GM18873 (cell line): ENCODE results near the gene AKR1E2.
"Not testable (repeated sequence)": the region's sequence is repeated elsewhere in the genome, so short reads cannot be mapped to it uniquely, and the experiment has no call there.

Experiments used
- ATAC-seq: cut with Tn5 transposase; IDR thresholded peaks from one replicate; pipeline ENCODE4 v1.9.1; 2021; ENCODE audit warnings: mild to moderate bottlenecking, moderate library complexity, moderate number of reproducible peaks; ENCODE audit not compliant: unreplicated experiment, low FRiP score

AKR1E2 gene

DNA sequence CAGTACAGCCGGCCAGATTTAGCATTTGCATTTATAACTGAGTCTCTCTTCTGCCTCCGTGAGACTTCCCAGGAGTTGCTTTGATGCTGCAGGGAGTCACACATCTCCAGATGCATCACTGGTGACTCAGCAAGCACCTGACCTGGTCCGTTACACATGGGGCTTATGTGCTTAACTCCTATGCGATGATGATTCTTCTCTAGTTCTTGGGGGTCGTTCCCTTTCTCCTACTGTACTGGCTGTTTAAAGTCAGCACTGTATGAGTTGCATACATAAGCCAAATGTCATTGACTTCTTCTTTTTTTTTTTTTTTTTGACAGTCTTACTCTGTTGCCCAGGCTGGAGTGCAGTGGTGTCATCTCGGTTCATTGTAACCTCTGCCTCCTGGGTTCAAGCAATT is 13.0 kb upstream of the AKR1E2 start:
- ATAC-seq, result no peak

DNA sequence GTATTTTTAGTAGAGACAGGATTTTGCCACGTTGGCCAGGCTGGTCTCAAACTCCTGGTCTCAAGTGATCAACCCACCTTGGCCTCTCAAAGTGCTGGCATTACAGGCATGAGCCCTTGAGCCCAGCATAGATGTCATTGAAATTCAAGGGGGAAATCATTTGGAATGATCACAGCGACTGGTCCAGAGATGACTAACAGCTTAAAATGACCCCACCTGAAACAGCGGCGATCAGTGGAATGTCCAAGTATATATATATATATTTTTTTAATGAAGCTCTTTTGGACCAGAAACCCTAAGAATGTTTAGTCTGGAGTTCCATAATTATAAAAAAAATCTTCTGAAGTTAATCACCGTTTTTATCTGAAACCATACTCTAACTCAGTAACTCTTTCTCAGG is 12.5 kb upstream of the AKR1E2 start:
- ATAC-seq, result no peak

DNA sequence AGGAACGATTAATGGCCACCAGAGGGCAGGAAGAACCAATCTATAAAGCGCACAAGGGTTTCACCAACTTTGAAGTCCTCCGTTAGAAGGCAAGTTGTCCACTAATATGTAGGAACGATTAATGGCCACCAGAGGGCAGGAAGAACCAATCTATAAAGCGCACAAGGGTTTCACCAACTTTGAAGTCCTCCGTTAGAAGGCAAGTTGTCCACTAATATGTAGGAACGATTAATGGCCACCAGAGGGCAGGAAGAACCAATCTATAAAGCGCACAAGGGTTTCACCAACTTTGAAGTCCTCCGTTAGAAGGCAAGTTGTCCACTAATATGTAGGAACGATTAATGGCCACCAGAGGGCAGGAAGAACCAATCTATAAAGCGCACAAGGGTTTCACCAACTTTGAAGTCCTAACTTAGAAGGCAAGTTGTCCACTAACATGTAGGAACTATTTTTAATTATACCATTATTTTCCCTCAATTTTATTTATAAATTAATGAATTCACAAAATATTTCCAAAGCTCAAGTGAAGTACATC is 10.3 kb upstream of the AKR1E2 start:
- ATAC-seq, result not testable (repeated sequence)

DNA sequence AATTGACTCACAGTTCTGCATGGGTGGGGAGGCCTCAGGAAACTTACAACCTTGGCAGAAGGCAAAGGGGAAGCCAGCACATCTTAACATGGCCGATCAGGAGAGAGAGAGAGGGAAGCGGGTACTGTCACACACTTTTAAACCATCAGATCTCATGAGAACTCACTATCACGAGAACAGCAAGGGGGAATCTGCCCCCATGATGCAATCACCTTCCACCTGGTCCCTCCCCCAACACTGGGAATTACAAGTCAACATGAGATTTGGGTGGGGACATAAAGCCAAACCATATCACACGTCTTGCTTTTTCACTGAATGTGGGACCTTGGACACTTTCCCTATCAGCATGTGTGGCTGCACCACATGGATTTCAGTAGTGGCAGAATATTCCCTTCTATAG is 9.0 kb upstream of the AKR1E2 start:
- ATAC-seq, result no peak

DNA sequence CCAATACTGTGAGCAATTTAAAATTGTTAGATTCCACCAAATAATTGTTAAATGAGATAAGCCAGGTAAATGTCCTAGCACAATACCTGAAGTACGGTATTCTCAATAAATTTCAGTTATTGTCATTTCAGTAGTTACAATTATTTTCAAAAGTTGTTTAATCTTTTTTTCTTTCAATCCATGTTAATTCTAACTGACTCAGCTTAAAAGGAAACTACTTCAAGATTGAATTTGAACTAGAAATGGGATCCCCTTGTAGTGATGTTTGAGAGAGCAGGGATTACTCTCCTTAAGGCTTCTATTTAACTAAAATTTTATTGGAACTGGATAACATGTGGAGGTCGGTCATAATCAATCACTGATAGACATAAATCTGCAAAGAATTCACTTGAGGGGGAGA is 6.9 kb upstream of the AKR1E2 start:
- no peak for ATAC-seq

DNA sequence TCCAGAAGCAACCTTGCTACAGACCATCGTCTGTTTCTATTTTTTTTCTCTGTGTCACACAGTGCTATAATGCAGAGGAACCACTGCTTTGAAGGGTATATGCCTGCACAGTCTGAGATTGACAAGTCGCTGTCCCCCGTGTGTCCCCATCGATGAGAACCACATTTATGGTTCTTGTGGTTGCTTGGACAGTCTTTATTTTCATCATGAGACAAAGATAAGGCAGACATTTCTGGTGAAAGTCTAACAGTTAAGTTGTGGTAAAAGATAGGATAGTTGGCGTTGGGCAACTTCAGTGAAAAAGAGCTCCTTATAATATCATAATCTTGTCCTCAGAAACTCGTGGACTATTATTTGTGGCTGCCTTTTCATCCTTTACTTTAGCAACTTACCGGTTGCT is 6.3 kb upstream of the AKR1E2 start:
- no peak for ATAC-seq

DNA sequence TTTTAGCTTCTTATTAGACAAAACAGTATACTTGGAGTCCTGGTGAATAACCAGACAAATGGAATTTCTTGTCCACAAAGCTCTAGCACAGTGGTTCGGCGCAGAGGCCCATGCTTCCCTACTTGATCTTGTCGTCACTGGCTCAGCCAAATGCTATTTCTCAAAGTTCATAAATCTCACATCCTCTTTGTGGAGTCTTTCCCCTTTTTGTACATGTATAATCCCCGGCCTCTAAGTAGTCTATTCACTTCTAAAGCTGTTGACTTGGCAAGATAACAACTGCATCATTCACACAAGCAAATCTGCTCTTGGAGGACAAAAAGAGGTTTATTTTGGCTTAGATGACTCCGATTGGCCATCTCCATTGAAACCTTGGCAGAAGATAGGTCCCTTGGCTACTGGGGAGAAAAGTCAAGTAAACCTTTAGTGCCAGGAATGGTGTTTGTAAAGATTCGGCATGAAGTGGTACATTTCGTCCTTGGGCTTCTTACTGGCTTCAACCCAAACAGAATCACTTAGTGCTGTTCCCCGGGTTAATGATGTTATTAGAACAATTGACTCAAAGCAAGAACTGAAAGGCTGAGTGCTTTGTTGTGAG is 5.1 kb upstream of the AKR1E2 start:
- ATAC-seq, result no peak

DNA sequence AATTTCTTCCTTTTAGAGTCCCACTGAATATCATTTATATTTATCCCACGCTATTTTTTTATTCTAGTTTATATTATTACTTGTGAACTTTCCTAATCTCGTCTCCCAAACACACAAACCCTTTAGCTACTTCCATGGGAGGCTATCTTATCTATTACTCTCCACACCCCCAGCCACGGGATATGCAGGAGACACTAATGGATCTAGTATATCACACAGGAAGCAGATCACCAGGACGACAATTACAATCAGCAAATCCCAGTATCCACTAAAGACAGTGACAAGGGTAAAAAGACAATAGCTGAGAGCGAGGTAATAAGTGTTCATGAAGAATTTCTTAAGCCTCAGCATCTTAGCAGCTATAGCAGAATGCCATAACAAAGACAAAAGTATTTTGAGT is 3.8 kb upstream of the AKR1E2 start:
- ATAC-seq, result no peak

DNA sequence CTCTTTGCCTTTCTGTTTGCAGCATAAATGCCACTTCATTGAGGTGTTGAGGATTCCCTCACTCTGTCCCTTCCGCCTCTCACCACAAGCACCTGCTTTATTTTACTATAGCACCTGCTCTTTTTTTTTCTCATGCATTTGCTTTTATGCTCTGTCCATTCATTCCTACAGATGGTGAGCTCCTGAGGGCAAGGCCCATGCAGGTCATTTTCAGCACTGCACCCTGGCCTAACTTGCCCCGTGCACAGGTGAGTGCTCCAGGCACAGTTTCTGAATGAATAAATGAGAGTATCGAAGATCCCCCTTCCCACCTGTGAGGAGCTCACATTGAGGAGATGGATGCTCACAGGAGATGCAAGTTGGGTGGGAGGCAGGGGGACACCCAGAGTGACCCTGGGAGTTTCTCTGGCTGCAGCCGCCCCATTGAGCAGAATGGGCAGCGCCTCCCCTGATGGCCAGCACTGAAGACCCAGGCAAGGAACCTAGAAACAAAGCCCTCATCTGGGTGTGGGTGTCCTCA is 1.2 kb upstream of the AKR1E2 start:
- ATAC-seq, result no peak

DNA sequence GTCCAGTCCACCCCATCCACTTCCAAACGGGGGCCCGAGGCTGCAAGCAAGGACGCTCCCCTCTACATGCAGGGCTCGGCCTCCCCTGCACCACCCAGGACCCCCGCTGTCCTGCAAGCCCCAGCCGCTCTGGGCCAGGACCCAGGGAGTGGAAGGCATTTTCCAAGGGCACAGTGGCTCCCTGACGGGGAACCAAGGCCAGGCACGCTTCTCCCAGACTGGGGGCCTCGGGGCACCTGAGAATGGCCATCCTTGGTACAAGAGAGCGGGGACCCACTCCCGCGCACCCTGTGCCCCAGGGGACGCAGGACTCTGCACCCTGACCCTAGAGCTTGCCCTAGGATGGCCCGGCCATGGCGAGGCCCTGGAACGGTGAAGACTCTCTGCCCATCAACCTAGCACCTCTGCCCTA is 545 bp upstream of the AKR1E2 start:
- no peak for ATAC-seq

DNA sequence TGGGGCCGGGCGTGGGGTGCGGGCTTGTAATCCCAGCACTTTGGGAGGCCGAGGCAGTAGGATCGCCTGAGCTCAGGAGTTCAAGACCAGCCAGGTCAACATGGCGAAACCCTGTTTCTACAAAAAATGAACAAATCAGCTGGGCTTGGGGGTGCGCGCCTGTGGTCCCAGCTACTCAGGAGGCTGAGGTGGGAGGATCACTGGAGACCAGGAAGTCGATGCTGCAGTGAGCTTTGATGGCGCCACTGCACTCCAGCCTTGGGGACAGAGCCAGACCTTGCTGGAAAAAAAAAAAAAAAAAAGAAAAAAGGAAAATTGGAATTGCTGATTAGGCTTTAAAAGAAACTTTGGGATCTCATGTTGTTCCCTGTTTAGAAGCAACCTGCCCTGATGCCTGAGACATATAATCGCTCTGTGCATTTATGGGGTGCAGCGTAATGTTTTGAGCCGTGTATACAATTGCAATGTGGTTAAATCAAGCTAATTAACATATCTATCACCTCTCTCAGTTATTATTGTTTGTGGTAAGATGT is 851 bp downstream of the AKR1E2 start:
- ATAC-seq, result no peak

DNA sequence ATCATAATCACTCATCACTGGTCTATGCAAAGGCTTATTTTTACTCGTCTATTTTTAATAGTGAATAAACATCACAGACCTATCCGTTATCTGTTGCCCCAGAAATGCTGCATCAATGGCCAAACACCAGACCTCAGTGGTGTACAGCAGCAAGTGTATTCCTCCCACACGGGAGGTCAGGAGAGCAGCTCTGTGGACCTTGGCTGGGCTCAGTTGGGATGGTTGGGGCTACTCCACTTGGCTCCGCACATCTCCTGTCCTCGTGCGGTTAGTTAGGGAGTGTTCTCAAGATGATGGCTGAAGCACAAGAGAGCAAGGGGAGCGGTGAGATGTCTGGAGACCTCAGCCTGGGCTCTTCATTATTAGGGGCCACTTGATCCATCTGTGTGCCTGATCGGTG is 2.0 kb downstream of the AKR1E2 start:
- no peak for ATAC-seq

DNA sequence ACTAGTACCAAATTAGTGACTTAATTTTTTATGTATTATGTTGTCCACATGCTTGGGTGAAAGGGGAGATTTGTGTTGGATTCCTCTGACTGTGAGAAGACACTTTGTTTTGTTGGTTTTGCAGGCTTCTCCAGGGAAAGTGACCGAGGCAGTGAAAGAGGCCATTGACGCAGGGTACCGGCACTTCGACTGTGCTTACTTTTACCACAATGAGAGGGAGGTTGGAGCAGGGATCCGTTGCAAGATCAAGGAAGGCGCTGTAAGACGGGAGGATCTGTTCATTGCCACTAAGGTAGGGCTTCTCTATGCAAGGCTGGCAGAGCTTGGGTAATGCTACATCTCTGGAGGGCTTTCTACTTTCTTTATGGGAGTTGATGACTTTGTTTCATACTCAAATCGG is 4.5 kb downstream of the AKR1E2 start:
- ATAC-seq, result no peak

DNA sequence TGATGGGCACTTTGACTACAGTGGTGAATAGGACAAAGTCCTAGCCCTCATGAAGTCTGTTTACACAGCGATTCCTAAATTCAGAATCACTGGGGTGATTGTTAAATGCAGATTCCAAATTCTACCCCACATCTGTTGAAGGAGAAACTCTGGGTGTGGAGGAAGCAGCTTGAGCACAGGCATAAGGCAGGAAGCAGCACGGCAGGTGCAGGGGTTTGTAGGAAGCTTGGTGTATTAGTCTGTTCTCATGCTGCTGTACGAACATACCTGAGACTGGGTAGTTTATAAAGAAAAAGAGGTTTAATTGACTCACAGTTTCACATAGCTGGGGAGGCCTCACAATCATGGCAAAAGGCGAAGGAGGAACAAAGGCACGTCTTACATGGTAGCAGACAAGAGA is 5.1 kb downstream of the AKR1E2 start:
- no peak for ATAC-seq

DNA sequence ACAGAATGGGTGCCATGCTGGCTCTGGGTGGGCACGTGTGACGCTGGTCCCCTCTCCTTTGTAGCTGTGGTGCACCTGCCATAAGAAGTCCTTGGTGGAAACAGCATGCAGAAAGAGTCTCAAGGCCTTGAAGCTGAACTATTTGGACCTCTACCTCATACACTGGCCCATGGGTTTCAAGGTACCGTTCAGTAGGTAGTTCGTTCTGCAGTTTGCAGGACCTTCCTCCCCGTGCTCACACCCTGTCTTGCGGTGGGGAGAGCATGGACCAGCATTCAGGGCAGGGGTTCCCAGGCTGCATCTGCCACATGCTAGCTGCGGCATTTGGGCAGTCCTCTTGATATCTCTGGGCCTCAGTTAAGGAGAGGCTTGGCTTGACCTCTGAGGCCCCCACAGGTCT is 7.3 kb downstream of the AKR1E2 start:
- no peak for ATAC-seq

DNA sequence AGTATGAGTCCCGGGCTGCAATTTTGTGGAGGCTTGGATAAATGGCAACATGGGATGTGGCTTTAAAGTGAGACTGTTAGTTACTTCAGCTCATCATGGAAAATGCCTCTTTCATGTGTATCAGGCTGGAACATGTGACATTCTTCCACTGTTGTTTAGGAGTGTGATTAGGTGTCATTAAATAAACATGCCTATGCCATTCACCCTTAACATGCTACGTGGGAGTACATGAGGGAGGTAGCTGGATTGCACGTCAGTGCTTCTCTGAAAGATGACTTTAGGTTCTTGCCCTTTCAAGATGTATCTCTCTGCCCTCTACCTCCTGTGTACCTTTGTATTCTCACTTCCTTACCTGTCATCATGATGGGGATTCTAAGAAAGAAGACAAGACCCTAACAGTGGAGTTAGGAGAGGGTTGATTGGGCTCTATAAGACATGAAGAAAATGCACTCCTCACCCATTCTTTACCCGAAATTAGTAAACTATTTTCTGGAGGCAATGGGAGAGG is 8.9 kb downstream of the AKR1E2 start:
- no peak for ATAC-seq

DNA sequence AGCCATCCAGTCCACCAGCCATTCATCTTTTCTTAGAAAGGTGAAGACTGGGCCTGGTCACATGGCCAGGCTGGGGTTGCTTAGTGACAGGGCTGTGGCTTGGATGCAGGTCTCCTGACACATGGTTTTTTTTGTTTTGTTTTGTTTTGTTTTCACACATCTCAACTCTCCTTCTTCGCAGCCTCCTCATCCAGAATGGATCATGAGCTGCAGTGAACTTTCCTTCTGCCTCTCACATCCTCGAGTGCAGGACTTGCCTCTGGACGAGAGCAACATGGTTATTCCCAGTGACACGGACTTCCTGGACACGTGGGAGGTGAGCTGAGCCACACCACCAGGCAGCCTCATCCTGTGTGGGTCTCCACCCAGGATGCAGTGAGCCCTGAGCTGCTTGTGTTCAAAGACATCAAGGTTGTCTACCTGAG is 9.5 kb downstream of the AKR1E2 start:
- no peak for ATAC-seq

DNA sequence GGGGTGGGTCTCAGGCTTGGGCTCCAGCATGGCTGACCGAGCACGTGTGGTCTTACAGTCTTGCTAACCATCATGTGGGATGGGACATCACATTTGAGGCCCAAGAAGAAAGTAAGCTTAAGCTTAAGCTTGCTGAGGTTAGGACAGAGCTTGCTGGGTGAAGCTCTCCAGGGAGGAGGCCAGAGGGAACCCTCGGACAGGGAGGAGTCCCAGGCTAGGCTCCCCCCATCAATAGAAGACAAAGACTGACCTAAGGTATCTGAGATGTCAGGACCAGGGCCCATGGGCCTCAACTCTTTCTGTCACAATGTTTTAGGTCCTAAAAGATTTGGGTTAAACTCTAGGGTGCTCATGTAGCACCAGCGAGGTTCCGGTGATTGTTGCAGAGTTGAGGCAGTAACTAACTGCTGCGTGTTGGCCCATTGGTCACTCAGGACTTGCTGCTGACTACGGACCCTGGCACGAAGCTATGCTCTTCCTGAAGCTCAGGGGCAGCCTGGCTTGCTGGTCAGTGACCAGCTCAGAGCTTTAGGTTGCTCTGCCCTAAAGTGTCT is 10.5 kb downstream of the AKR1E2 start:
- no peak for ATAC-seq

DNA sequence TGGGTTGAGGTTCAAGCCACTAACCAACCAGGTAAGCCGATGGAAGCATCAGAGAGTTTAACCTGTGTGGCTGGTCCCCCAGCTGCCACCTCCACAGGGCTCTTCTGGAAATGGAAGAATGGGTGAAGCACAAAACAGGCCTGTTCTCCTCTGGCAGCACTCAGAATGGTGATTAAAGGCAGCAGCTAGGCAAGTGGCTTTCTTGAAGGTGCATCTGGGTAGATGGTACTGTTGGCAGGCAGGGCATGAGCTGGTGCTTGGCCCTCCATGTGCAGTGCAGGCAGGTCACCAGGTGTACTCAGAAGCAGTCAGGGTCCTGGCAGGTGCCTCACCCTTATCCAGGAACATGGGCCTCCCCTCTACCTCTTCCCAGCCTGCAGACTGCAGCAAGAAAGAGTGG is 11.5 kb downstream of the AKR1E2 start:
- ATAC-seq, result no peak

DNA sequence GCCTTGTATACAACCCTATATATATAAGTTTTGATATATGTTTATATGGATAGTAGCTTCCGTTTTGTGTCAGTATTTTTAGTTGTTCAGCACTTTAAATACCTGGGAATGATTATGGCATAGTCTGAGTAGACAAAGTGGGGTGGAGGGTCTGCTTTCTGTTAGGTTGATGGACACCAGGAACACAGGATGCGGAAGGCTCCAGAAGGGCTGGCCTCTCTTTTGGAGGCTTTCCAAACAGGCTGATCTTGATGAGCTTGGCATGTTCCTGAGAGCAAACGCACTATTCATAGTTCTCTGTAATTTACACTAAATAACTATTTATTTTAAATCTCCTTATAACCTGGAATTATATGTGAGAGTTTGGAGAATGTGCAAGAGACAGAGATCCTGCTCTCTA is 12.7 kb downstream of the AKR1E2 start:
- no peak for ATAC-seq

DNA sequence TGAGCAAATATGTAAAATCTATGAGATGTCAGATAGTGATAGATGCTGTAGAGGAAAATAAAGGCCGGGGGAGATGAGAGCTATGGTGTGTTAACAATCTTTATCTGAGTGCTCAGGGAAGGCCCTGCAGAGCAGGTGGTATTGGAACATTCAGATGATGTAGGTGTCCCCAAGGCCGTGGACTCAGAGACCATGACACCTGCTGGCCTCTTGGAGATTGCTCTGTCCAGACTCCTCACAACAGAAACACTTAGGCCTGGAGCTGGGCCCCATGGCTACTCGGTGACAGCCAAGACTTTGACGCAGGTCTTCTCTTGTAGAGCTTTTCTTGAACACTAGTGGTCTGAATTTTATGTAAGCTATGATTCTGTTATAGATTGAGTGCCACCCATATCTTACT is 13.3 kb downstream of the AKR1E2 start:
- ATAC-seq, result no peak

DNA sequence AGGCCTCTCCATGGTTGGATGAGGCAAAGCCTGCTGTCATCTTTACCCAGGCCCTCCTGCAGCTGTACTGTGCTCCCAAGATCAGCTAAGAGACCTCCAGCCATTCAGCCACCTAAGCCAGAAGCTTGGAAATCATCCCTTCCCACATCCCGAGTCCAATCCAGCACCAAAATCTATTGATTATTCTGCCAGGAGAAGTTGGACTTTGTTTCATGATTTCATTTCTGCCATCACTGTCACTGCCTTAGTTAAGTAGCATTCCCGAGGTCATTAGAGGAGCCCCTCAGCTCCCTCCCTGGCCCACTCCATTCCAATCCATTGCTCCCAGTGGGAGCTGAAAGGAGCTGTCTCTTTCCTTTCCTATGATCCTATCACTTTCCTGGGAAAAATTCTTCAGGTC is 14.1 kb downstream of the AKR1E2 start:
- no peak for ATAC-seq
